Activated T-helper 1 cell treated with anti-CD3 and anti-CD28 coated beads, Interleukin-12 subunit alpha, Interleukin-12 subunit beta, Interleukin-2, Interleukin-4 antibody, amounts not matched to agents 30 ng/mL and 10 ng/mL and 1 ng/mL, durations not matched to agents 14 hours and 24 hours and 36 hours (primary cell): ENCODE results near the gene PPP1CA. TPM values are rescaled to one million over a fixed set of nuclear protein-coding genes. Genes with fewer than 3 reads are reported as not detected.
A peak's percentile ranks its signal among the peaks of the same experiment; 100 is the strongest.

Experiments used
- DNase-seq: peaks from one replicate; pipeline ENCODE4 v3.0.0; 2021; ENCODE audit warnings: low spot score
- H3K27ac Mint-ChIP-seq: one replicate; pipeline ENCODE4 v1.8.0; 2021; ENCODE audit warnings: mild to moderate bottlenecking, mixed read lengths
- H3K27me3 Mint-ChIP-seq: one replicate; pipeline ENCODE4 v1.8.0; 2022; ENCODE audit warnings: mild to moderate bottlenecking, moderate library complexity, mixed read lengths; ENCODE audit not compliant: insufficient read depth
- H3K36me3 Mint-ChIP-seq: one replicate; pipeline ENCODE4 v1.8.0; 2021; ENCODE audit warnings: low read depth, mixed read lengths
- H3K4me1 Mint-ChIP-seq: one replicate; pipeline ENCODE4 v1.8.0; 2021; ENCODE audit warnings: low read depth, mixed read lengths
- H3K4me3 Mint-ChIP-seq: one replicate; pipeline ENCODE4 v1.8.0; 2021; ENCODE audit warnings: mild to moderate bottlenecking, moderate library complexity, mixed read lengths
- H3K9me3 Mint-ChIP-seq: one replicate; pipeline ENCODE4 v1.8.0; 2021; ENCODE audit warnings: mixed read lengths
- intact Hi-C: fragments of 100-400 bp; cut with micrococcal nuclease; formaldehyde crosslinking; loops from one replicate; pipeline ENCODE4 v1.15.1; 2024
- total RNA-seq: library from RNA; stranded (reverse); gene quantifications from 2 replicates; pipeline ENCODE4 v1.2.3, GENCODE V29; 2022

PPP1CA gene
- total RNA-seq, 1 donor from 2014 or later: 260 TPM

- Mint-ChIP-seq H3K4me3 (no peak overlapping the region), H3K36me3 (no peaks in the 10 kb centered on the region), H3K4me1 (peaks cover 20% of the 10 kb centered on the region), H3K27me3 (peaks cover 52% of the 10 kb centered on the region), H3K27ac (no peak overlapping the region), H3K9me3 (no peaks in the 10 kb centered on the region)
- no peak for DNase-seq
- intact Hi-C loops: no loop called here
These were observed 26.2 kb downstream of the PPP1CA start for GRCh38 chr11:67375320-67376055.

GRCh38 chr11:67374571-67375281 lies 26.9 kb downstream of the PPP1CA start:
- H3K4me3 Mint-ChIP-seq: peak overlapping the region; percentile 87
- H3K27me3 Mint-ChIP-seq: peaks cover 54% of the 10 kb centered on the region

DNA sequence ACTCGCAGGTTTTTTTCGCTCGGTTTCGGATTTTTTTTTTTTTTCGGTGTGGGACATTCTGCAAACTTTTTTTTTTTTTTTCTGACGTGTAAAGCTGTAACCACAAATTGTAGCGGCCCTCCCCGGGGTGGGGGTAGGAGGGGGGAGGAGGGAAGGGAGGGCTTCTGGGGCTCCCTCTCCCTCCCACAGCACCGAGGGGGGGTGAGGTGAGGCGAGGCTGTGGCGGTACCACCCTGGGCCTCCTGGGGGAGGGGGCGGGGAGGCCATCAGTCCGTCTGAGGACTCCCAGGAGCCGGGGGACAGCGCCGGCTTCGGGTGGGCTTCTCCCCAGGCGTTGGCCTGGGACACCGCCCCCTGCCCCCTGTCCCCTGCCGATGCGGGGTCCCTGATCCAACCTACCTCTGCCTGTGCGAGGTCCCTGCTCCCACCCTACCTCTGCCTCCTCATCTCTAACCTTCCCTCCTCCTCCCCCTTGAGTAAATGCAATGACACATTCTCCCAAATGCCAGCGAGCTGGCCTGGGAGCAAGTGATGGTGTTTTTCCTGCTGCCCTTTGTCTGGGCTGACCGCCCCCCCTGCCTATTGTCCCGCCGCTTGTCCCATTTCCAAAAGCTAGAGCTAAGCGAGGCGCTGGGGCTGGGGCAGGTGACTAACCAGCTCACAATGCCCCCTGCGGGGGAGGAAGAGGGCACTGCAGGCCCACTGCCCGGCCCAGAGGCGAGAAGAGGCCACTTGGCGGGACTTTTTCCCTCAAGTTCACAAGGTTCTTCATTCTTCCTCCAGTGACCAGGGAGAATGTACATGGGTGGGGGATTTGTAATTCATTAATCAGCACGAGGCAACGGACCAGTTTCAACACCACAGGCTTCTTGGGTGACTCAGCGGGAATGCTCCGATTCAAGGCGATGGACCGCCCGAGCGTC lies 27.7 kb downstream of the PPP1CA start:
- Mint-ChIP-seq H3K9me3 (no peaks in the 10 kb centered on the region), H3K36me3 (no peaks in the 10 kb centered on the region), H3K27me3 (peaks cover 58% of the 10 kb centered on the region), H3K4me3 (peak overlapping the region; percentile 87), H3K27ac (peak overlapping the region; percentile 72), H3K4me1 (peaks cover 20% of the 10 kb centered on the region)
- intact Hi-C loops: loop anchor here (1.0 kb wide), 3 partner anchors 8 to 28 kb away; partner anchors contain the start of gene POLD4
- DNase-seq: peak; percentile 32

More at GRCh38 chr11:67374571-67375281, 26.9 kb downstream of the PPP1CA start:
- peaks cover 20% of the 10 kb centered on the region for H3K4me1 Mint-ChIP-seq
- no peak for DNase-seq
- H3K27ac Mint-ChIP-seq: no peak overlapping the region
- H3K36me3 Mint-ChIP-seq: no peaks in the 10 kb centered on the region
- intact Hi-C loops: no loop called here
- H3K9me3 Mint-ChIP-seq: no peaks in the 10 kb centered on the region

DNA sequence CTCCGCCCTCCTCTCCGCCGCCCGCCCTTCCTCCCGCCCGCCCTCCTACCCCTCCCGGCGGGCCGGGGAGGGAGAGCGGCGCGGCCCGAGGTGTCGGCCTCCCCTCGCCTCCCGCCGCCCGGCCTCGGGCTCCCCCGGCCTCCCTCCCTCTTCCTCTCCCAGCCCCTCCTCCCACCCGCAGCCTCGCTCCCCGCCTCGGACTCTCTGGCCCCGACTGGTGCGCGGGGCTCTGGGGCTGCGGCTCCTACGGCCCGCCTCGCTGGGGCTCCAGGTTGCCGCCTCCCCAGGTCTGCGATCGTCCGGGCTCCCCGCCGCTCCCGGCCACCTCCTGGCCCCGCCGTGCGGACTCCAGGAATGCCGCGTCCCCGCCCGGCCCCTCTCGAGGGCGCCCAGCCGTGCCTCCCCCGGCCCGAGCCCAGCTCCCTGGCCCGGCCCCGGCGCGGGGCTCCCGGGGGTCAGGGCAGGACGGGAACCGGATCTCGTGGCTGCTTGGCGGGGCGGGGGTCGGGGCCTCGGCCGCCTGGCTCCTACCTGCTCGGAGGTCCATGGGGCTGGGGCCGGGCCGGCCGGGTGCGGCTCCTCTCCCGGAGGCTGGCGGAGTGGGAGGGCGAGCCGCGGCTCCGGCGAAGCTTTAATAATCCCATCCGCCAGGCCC lies 28.5 kb downstream of the PPP1CA start, which contains the start of gene CLCF1:
Gene CLCF1 (minus strand): TSS at position 606 of the 655 bp plus-strand sequence. CDS start 59 bp downstream, at position 547.
- DNase-seq: no peak
- H3K4me1 Mint-ChIP-seq: peaks cover 26% of the 10 kb centered on the region
- no peaks in the 10 kb centered on the region for H3K9me3 Mint-ChIP-seq
- peak within 1 kb of the TSS; percentile 72 for H3K27ac Mint-ChIP-seq
- H3K27me3 Mint-ChIP-seq: peaks cover 54% of the 10 kb centered on the region
- H3K36me3 Mint-ChIP-seq: no peaks in the 10 kb centered on the region
- H3K4me3 Mint-ChIP-seq: peak within 1 kb of the TSS; percentile 87
- intact Hi-C loops: loop anchor here (1.0 kb wide), 3 partner anchors 9 to 27 kb away; partner anchors contain the start of gene POLD4

- no peak for DNase-seq
- peaks cover 26% of the 10 kb centered on the region for H3K4me1 Mint-ChIP-seq
- H3K4me3 Mint-ChIP-seq: no peak overlapping the region
- H3K36me3 Mint-ChIP-seq: no peaks in the 10 kb centered on the region
- intact Hi-C loops: no loop called here
- peaks cover 60% of the 10 kb centered on the region for H3K27me3 Mint-ChIP-seq
- H3K9me3 Mint-ChIP-seq: no peaks in the 10 kb centered on the region
- no peak overlapping the region for H3K27ac Mint-ChIP-seq
These were observed 29.2 kb downstream of the PPP1CA start for GRCh38 chr11:67372321-67372992.

DNA sequence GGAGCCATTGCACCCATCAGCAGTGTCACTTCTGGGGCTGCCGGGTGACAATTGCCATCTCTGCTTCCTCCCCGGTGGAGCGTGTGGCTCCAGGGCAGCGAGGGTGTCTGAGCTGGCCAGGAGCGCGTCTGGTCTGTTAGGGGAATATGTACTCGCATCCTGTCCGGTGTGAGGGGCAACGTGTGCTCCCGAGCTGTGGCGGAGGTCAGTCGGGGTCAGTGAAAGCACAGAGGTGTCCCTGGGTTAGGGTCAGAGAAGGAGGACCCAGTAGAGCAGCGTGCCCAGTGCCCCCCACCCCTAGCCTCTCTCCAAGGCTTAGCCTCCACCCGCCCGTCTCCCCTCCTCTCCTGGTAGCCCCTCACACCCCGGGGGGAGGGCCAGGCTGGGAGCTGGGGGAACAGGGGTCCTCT lies 29.7 kb downstream of the PPP1CA start:
- H3K36me3 Mint-ChIP-seq: no peaks in the 10 kb centered on the region
- peaks cover 62% of the 10 kb centered on the region for H3K27me3 Mint-ChIP-seq
- peak overlapping the region; percentile 49 for H3K27ac Mint-ChIP-seq
- intact Hi-C loops: no loop called here
- H3K4me3 Mint-ChIP-seq: peak overlapping the region; percentile 80
- no peaks in the 10 kb centered on the region for H3K9me3 Mint-ChIP-seq
- DNase-seq: no peak
- peaks cover 26% of the 10 kb centered on the region for H3K4me1 Mint-ChIP-seq

DNA sequence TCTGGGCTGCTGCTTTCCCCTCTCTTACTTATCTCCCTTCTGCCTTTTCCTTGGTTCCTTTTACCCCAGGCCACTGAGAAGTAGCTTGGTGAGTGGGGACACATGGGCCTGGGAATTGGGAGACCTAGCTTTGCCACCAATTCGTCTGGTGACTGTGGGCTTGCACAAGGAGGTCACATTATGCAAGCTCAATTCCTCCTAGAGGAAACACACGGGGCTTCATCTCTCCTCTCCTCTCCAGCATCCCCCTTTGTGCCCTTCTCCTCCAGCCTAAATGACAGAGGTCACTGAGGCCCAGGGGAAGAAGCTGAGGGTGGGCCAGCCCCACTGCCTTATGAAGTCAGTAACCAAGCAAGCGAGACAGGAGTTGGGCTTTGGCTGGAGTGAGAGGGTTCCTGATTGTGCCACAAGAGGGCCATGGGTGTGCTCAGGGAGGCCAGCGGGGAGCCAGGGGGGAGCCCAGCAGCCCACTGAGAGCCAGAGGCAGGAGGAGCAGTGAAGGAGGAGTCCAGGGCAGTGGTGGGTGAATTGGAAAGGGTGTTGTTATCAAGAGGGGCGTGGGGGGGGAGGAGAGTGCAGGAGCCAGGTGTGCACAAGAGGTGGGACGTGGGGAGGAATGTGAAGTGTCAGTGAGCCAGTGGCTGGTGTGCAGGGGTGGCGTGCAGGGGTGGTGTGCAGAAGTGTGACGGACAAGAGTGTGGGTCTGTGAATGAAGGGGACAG lies 30.3 kb downstream of the PPP1CA start:
- Mint-ChIP-seq H3K4me3 (peak overlapping the region; percentile 80), H3K36me3 (no peaks in the 10 kb centered on the region), H3K4me1 (peaks cover 26% of the 10 kb centered on the region), H3K9me3 (no peaks in the 10 kb centered on the region), H3K27ac (peak overlapping the region; percentile 49), H3K27me3 (peaks cover 58% of the 10 kb centered on the region)
- no peak for DNase-seq
- intact Hi-C loops: no loop called here

- intact Hi-C loops: no loop called here
- H3K27ac Mint-ChIP-seq: no peak overlapping the region
- H3K4me3 Mint-ChIP-seq: peak overlapping the region; percentile 37
- no peaks in the 10 kb centered on the region for H3K9me3 Mint-ChIP-seq
- H3K4me1 Mint-ChIP-seq: peaks cover 26% of the 10 kb centered on the region
- no peak for DNase-seq
- no peaks in the 10 kb centered on the region for H3K36me3 Mint-ChIP-seq
- H3K27me3 Mint-ChIP-seq: peaks cover 57% of the 10 kb centered on the region
These were observed 31.1 kb downstream of the PPP1CA start for GRCh38 chr11:67370351-67371076.

DNA sequence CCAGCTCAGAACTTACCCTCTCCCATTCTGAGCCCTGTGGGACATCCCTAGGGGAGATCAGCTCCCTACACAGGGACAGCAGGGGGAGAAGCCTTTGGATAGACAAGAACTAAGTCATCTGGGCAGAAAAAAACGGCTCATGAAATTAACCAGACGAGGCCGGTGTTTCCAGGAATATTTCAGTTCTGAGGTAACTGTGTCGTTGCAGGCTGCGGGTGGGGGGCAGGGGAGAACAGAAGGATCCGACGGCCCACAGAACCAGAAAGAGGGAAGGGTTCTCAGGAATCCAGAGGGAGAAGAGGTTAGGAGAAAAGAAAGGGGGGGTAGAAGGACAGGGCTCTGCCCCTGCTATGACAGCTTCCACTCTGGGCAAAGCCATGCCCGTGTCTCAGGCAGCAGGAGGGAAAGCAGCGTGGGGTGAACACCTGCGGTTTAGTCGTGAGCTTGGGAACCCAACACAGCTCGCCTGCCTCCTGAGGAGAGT lies 31.8 kb downstream of the PPP1CA start:
- Mint-ChIP-seq H3K4me3 (no peak overlapping the region), H3K4me1 (peaks cover 27% of the 10 kb centered on the region), H3K9me3 (no peaks in the 10 kb centered on the region), H3K27me3 (peaks cover 56% of the 10 kb centered on the region), H3K27ac (no peak overlapping the region), H3K36me3 (no peaks in the 10 kb centered on the region)
- intact Hi-C loops: no loop called here
- DNase-seq: no peak

DNA sequence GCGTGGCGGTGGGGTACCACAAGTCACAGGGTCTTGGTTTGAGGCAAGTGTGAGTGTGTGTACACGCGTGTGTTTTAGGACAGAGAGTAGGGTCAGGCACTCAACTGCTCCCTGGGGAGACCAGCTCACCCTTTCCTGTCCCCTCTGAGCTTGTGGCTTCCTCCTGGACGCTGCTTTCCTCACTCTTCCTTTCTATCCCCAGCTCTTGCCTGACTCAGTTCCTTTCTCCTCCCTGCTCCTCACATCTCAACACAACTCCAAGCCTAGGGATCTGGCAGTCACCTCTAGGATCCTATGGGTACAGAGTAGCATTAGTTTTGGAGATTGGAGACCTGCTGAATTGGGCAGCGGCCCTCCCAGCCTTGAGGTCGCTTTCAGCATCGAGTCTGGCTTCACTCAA lies 32.4 kb downstream of the PPP1CA start:
- Mint-ChIP-seq H3K4me3 (no peak overlapping the region), H3K27me3 (peaks cover 52% of the 10 kb centered on the region), H3K9me3 (no peaks in the 10 kb centered on the region), H3K36me3 (no peaks in the 10 kb centered on the region), H3K4me1 (peaks cover 27% of the 10 kb centered on the region), H3K27ac (no peak overlapping the region)
- intact Hi-C loops: no loop called here
- DNase-seq: no peak

GRCh38 chr11:67368621-67369020 lies 33.0 kb downstream of the PPP1CA start:
- H3K4me3 Mint-ChIP-seq: no peak overlapping the region
- DNase-seq: no peak
- H3K27me3 Mint-ChIP-seq: peaks cover 48% of the 10 kb centered on the region
- peaks cover 21% of the 10 kb centered on the region for H3K4me1 Mint-ChIP-seq
- no peak overlapping the region for H3K27ac Mint-ChIP-seq
- no peaks in the 10 kb centered on the region for H3K36me3 Mint-ChIP-seq
- intact Hi-C loops: loop anchor here (1.0 kb wide), 1 partner anchor 11 kb away; no protein-coding TSS in a partner anchor
- H3K9me3 Mint-ChIP-seq: no peaks in the 10 kb centered on the region
